GM18861 (cell line): Measurements from ENCODE around the gene HTT.
"Not testable (repeated sequence)": the region's sequence is repeated elsewhere in the genome, so short reads cannot be mapped to it uniquely, and the experiment has no call there.

Experiments
- ATAC-seq: cut with Tn5 transposase; IDR thresholded peaks from one replicate; pipeline ENCODE4 v1.9.1; 2021; ENCODE audit not compliant: unreplicated experiment

Gene HTT

GRCh38 chr4:3158841-3159240 lies 84.4 kb downstream of the HTT start:
- ATAC-seq: no peak

GRCh38 chr4:3160438-3160837 lies 86.0 kb downstream of the HTT start:
- no peak for ATAC-seq

- not testable (repeated sequence) for ATAC-seq
Observed at GRCh38 chr4:3161044-3161443, 86.6 kb downstream of the HTT start.

GRCh38 chr4:3166434-3166833 lies 92.0 kb downstream of the HTT start:
- ATAC-seq: not testable (repeated sequence)

GRCh38 chr4:3168029-3168428 lies 93.5 kb downstream of the HTT start:
- ATAC-seq: no peak

- no peak for ATAC-seq
Observed at GRCh38 chr4:3174371-3175338, 100.2 kb downstream of the HTT start.

- ATAC-seq: no peak
Observed at GRCh38 chr4:3176367-3177229, 102.1 kb downstream of the HTT start.

GRCh38 chr4:3177426-3177825 lies 102.9 kb downstream of the HTT start:
- no peak for ATAC-seq

- ATAC-seq: no peak
Observed at GRCh38 chr4:3177905-3178304, 103.4 kb downstream of the HTT start.

- no peak for ATAC-seq
Observed at GRCh38 chr4:3178351-3178750, 103.9 kb downstream of the HTT start.

GRCh38 chr4:3179126-3179706 lies 104.7 kb downstream of the HTT start:
- ATAC-seq: no peak

- no peak for ATAC-seq
Observed at GRCh38 chr4:3183008-3183407, 108.5 kb downstream of the HTT start.

GRCh38 chr4:3184725-3185124 lies 110.2 kb downstream of the HTT start:
- ATAC-seq: no peak

GRCh38 chr4:3186609-3187008 lies 112.1 kb downstream of the HTT start:
- ATAC-seq: no peak

GRCh38 chr4:3188118-3188517 lies 113.6 kb downstream of the HTT start:
- no peak for ATAC-seq

- ATAC-seq: no peak
Observed at GRCh38 chr4:3189459-3189858, 115.0 kb downstream of the HTT start.

GRCh38 chr4:3190549-3190948 lies 116.1 kb downstream of the HTT start:
- no peak for ATAC-seq

- ATAC-seq: no peak
Observed at GRCh38 chr4:3192188-3192587, 117.7 kb downstream of the HTT start.

GRCh38 chr4:3192827-3193226 lies 118.3 kb downstream of the HTT start:
- no peak for ATAC-seq

- no peak for ATAC-seq
Observed at GRCh38 chr4:3193531-3194203, 119.2 kb downstream of the HTT start.
